Fibroblast of lung (primary cell): ENCODE measurements around the gene XAGE5.

Experiments used
- CTCF ChIP-seq, 2 donors: IDR thresholded peaks in 1 of 2; conservative IDR thresholded peaks in 1 of 2; 1 replicate in 1 of 2; 2 replicates in 1 of 2; pipeline ENCODE4 v1.5.1; 2011 to 2012; ENCODE audit warnings: low read length in 2 of 2, control low read depth in 1 of 2, inconsistent platforms in 1 of 2, low read depth in 1 of 2, mild to moderate bottlenecking in 1 of 2
- EZH2 ChIP-seq: IDR thresholded peaks from 2 replicates; pipeline ENCODE4 v1.5.1; 2012; ENCODE audit warnings: low read length, control low read depth, mild to moderate bottlenecking; ENCODE audit errors: missing control alignments

- TF ChIP-seq CTCF (conservative IDR thresholded peaks at IDR 0.05 in 1 of 2, IDR thresholded peaks at IDR 0.05 in 1 of 2; ENCODE audit: low read depth in 1 of 2, low read length in 2 of 2): no peak
- TF ChIP-seq EZH2: no peak
Observed at GRCh38 chrX:52865343-52865998, 54.4 kb downstream of the XAGE5 start.
